Hematopoietic multipotent progenitor cell treated with erythropoietin and hydrocortisone succinate and interleukin-3 and kit ligand, for 17 days (in vitro differentiated cells): ENCODE data around the gene EFR3B.

Source experiments
- DNase-seq: peaks from one replicate; pipeline ENCODE4 v3.0.0-alpha.2; 2015; ENCODE audit warnings: low spot score

Gene EFR3B

DNA sequence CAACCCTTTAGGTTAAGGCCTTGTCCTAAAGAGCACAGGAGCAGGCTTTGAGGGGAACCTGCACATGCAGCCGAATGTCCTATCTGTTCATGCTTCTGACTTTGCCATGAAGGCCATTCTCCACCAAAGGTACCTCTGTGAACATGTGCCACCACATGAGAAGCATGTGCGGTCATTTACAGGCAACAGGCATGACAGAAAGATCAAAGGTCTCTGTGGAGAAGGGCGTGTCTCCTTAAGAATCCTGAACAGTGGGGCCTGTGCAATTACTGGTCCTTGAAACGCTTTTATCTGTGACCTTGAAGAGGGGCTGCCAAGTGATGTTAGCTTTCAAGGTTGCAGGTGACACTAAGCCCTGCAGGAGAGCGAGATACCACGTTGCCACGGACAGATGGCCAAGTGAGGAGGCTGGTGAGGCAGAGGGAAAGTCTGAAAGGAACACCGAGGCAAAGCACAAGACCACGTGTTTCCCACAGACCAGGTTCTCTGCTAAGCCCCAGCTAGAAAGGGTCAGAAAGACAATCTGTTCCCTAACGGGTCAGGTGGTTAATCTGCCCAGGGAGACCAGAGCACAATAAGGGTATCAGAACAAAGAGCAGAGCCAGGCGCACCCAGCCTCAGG, 146.0 kb downstream of the EFR3B start:
- no peak for DNase-seq

DNA sequence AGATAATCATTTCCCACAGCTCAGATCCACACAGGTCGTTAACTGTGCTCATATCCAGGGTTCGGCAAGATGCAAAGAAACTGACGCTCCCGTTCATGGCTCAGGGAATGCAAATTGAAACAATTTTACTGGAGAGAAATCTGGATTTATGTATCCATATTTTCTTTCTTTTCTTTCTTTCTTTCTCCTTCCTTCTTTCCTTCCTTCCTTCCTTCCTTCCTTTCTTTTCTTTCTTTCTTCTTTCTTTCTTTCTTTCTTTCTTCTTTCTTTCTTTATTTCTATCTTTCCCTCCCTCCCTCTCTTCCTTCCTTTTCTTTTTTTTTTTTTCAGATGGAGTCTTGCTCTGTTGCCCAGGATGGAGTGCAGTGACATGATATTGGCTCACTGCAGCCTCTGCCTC, 146.5 kb downstream of the EFR3B start:
- DNase-seq, result no peak

GRCh38 chr2:25190536-25190935, 148.7 kb downstream of the EFR3B start:
- no peak for DNase-seq

GRCh38 chr2:25194576-25195122, 152.8 kb downstream of the EFR3B start:
- no peak for DNase-seq

DNA sequence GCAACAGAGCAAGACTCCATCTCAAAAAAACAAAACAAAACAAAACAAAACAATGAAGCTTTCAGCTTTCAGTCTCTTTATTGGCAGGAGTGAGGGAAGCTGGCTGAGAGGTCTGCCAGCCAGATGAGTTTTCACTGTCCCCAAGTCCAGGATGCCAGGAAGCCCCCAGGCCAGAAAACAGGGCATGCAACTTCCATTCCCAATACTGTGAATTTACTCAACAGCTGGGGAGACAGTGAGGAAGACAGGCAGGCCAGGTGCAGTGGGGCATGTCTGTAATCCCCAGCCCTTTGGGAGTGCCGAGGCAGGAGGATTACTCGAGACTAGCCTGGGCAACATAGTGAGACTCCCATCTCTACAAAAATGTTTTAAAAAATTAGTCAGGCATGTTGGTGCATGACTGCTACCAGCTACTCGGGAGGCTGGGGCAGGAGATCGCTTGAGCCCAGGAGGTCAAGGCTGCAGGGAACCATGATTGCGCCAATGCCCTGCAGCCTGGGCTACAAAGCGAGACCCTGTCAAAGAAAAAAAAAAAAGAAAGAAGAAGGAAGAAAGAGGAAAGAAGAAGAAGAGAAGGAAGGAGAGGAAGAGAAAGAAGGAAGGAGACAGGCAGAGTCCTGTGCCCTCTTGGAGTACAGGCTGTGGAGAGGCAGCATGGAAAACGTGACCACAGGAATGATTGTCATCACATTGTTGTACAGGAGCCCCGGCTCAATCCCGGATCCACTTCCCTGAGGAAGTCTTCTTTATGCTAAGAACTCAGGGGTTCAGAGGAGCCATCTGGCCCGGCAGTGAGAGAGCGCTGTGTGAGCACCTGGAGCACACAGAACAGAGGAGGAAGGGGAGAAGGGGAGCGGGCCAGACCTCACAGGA, 155.7 kb downstream of the EFR3B start:
- DNase-seq, result no peak

- no peak for DNase-seq
Observed at GRCh38 chr2:25198209-25198525, 156.3 kb downstream of the EFR3B start.

DNA sequence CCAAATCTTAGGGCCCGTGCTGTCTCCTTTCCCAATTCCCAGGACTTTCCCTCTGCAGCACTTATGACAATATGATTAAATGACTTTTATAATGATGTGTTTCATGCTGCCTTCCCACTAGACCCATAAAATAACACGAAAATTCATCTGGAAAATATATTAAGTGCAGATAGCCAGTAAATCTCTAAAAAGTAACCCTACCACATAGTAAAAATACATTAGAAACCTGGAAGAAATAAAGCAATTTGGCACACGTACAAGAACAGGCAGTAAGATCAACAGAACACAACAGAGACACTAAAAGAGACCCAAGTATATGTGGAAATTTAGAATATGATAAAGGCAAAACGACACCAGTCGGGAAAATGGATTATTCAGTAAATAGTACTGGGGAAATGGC, 156.7 kb downstream of the EFR3B start:
- no peak for DNase-seq

DNA sequence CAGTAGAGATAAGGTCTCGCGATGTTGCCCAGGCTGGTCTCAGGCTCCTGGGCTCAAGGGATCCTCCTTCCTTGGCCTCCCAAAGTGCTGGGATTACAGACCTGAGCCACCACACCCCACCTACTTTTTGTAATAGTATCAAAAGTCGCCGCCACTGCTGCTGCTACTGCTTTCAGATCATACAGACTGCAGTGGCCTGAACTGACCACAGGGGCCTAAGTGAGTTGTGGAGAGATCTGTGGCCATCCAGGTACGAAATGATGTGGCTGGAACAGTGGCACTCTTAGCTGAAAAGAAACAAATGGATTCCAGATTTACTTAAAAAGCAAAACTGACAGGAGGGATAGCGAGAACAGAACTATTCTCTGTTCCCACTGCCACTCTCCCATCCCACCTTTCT, 159.4 kb downstream of the EFR3B start:
- no peak for DNase-seq

DNA sequence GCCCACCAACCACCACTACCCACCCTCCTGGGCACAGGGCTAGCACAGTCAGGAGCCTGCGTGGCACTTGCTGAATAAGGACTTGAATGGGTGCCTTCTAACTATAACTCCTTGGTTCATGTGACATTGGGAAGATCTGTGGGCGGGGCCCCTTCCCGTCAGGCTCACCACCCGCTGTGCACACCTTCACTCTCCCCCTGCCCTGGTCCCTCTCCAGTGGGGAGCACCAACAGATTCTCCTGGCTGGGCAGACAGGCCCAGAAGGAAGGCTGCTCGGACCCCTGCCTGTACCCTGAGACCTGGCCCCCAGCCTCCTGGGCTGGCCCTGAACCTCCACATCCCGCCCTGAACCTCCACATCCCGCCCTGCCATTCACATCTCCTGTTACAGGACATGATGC, 159.9 kb downstream of the EFR3B start:
- DNase-seq, result no peak

GRCh38 chr2:25202275-25202674, 160.4 kb downstream of the EFR3B start:
- DNase-seq, result no peak

GRCh38 chr2:25204190-25204838, 162.4 kb downstream of the EFR3B start:
- DNase-seq, result peak; percentile 18

DNA sequence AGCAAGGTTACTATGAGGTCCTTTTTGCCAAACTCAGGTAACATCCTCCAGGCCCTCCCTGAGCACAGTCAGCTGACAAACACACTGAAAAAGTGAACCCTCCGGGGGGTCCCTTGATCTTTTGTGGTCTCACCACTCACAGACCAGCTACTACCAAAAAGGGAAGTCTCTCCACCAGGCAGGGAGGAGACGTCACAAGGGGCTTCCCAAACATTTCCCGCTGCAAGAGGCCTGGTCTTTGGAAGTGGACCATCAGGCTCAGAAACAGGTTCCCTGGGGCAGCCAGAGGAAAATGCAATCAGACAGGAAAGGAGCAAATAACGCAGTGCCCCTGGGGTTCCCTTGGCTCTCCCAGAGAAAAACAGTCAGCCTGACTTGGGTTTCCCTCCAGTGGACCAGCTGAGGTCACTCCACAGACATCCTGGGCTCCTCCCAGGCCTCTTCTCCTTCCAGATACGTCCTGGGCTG, 165.2 kb downstream of the EFR3B start:
- DNase-seq, result no peak
